22Rv1 (cell line): ENCODE measurements around the gene SOX1.

Experiments
- ZFX ChIP-seq: fragments of 450-650 bp; IDR thresholded peaks from 2 replicates; pipeline ENCODE4 v1.6.1; 2017; ENCODE audit warnings: antibody characterized with exemption, borderline replicate concordance
- TF ChIP-seq, protein P1 (sequence below): fragments of 450-650 bp; IDR thresholded peaks from 2 replicates; pipeline ENCODE4 v1.5.1; 2017; ENCODE audit warnings: mild to moderate bottlenecking

DNA sequence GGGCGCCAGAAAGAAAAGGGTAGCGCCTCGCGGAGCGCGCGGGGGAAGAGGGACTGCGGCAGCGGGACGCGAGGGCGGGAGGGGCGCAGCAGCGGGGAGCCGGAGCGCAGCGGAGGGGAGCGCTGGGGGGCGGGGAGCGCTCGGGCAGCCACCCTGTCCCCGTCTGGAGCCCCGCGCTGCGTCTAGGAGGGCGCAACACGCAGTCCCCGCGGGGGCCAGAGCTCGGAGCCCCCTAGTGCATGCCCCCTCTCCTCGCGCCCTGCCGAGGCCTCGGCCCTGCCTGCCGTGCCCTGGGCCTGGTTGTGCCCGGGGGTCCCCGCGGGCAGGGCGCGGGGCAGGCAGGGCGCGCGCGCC is 37.9 kb downstream of the SOX1 start:
- TF ChIP-seq, protein P1, sequence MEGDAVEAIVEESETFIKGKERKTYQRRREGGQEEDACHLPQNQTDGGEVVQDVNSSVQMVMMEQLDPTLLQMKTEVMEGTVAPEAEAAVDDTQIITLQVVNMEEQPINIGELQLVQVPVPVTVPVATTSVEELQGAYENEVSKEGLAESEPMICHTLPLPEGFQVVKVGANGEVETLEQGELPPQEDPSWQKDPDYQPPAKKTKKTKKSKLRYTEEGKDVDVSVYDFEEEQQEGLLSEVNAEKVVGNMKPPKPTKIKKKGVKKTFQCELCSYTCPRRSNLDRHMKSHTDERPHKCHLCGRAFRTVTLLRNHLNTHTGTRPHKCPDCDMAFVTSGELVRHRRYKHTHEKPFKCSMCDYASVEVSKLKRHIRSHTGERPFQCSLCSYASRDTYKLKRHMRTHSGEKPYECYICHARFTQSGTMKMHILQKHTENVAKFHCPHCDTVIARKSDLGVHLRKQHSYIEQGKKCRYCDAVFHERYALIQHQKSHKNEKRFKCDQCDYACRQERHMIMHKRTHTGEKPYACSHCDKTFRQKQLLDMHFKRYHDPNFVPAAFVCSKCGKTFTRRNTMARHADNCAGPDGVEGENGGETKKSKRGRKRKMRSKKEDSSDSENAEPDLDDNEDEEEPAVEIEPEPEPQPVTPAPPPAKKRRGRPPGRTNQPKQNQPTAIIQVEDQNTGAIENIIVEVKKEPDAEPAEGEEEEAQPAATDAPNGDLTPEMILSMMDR = no peak
- no peak for TF ChIP-seq ZFX
